Skeletal muscle cell (primary cell): ENCODE measurements around the gene CORO7.

Experiments
- DNase-seq: peaks from one replicate; pipeline ENCODE4 v3.0.0-alpha.2; 2010; ENCODE audit warnings: low read depth
- H3K4me3 ChIP-seq: 2 replicates; pipeline ENCODE4 v1.5.1; 2011; ENCODE audit warnings: low read depth, mild to moderate bottlenecking, control low read depth, low read length, moderate library complexity

Gene CORO7

GRCh38 chr16:4416200-4417032, at the start of gene CORO7:
Gene CORO7, minus strand, starts transcription at chr16:4416596. Its CDS starts 78 bp downstream, at chr16:4416518.
- H3K4me3 ChIP-seq = peak within 1 kb of the TSS; percentile 96
- DNase-seq = peak; percentile 52

GRCh38 chr16:4463522-4464163, 47.2 kb upstream of the CORO7 start:
- DNase-seq = no peak
- no peak overlapping the region for H3K4me3 ChIP-seq

GRCh38 chr16:4461250-4462085, 45.1 kb upstream of the CORO7 start:
- no peak for DNase-seq
- no peak overlapping the region for H3K4me3 ChIP-seq

- DNase-seq = no peak
- H3K4me3 ChIP-seq = no peak overlapping the region
Observed at GRCh38 chr16:4460936-4461249, 44.5 kb upstream of the CORO7 start.

GRCh38 chr16:4455951-4456350, 39.6 kb upstream of the CORO7 start:
- no peak overlapping the region for H3K4me3 ChIP-seq
- DNase-seq = no peak

- no peak overlapping the region for H3K4me3 ChIP-seq
- no peak for DNase-seq
Observed at GRCh38 chr16:4455081-4455480, 38.7 kb upstream of the CORO7 start.

GRCh38 chr16:4454623-4455022, 38.2 kb upstream of the CORO7 start:
- H3K4me3 ChIP-seq = no peak overlapping the region
- no peak for DNase-seq

- no peak overlapping the region for H3K4me3 ChIP-seq
- DNase-seq = no peak
Observed at GRCh38 chr16:4452674-4453073, 36.3 kb upstream of the CORO7 start.

- no peak overlapping the region for H3K4me3 ChIP-seq
- DNase-seq = no peak
Observed at GRCh38 chr16:4450931-4451519, 34.6 kb upstream of the CORO7 start.

GRCh38 chr16:4450430-4450829, 34.0 kb upstream of the CORO7 start:
- no peak for DNase-seq
- no peak overlapping the region for H3K4me3 ChIP-seq

GRCh38 chr16:4443986-4444385, 27.6 kb upstream of the CORO7 start:
- H3K4me3 ChIP-seq = no peak overlapping the region
- no peak for DNase-seq

- DNase-seq = no peak
- H3K4me3 ChIP-seq = no peak overlapping the region
Observed at GRCh38 chr16:4443271-4443670, 26.9 kb upstream of the CORO7 start.

GRCh38 chr16:4442371-4442770, 26.0 kb upstream of the CORO7 start:
- no peak overlapping the region for H3K4me3 ChIP-seq
- DNase-seq = no peak

- no peak overlapping the region for H3K4me3 ChIP-seq
- no peak for DNase-seq
Observed at GRCh38 chr16:4437366-4437765, 21.0 kb upstream of the CORO7 start.

- H3K4me3 ChIP-seq = no peak overlapping the region
- no peak for DNase-seq
Observed at GRCh38 chr16:4435337-4436067, 19.1 kb upstream of the CORO7 start.

GRCh38 chr16:4433914-4434787, 17.8 kb upstream of the CORO7 start:
- DNase-seq = no peak
- no peak overlapping the region for H3K4me3 ChIP-seq

- no peak overlapping the region for H3K4me3 ChIP-seq
- no peak for DNase-seq
Observed at GRCh38 chr16:4433228-4433627, 16.8 kb upstream of the CORO7 start.

- H3K4me3 ChIP-seq = no peak overlapping the region
- DNase-seq = no peak
Observed at GRCh38 chr16:4431023-4431422, 14.6 kb upstream of the CORO7 start.
